Sigmoid colon (tissue), 7 donors: ENCODE data around the gene RNASEL. TPM values are rescaled to one million over a fixed set of nuclear protein-coding genes. Genes with fewer than 3 reads are reported as not detected.

Experiments
- DNase-seq: peaks from one replicate; pipeline ENCODE4 v3.0.0-alpha.2; 2019
- H3K27ac ChIP-seq, 4 donors: fragments of 200-600 bp; sonication (generic); one replicate each; pipeline ENCODE4 v1.5.1; 2016 to 2019; ENCODE audit warnings: mild to moderate bottlenecking in 1 of 4
- H3K27me3 ChIP-seq, 3 donors: fragments of 200-600 bp; sonication (generic); one replicate each; pipeline ENCODE4 v1.5.1; 2019; ENCODE audit warnings: mild to moderate bottlenecking in 1 of 3
- H3K36me3 ChIP-seq, 4 donors: fragments of 200-600 bp; sonication (generic); one replicate each; pipeline ENCODE4 v1.5.1; 2016 to 2019
- H3K4me1 ChIP-seq, 4 donors: fragments of 200-600 bp; sonication (generic); one replicate each; pipeline ENCODE4 v1.5.1; 2017 to 2019
- H3K4me3 ChIP-seq, 4 donors: fragments of 200-600 bp; sonication (generic); one replicate each; pipeline ENCODE4 v1.5.1; 2017 to 2019; ENCODE audit warnings: mild to moderate bottlenecking in 2 of 4, moderate library complexity in 1 of 4
- H3K9me3 ChIP-seq, 4 donors: fragments of 200-600 bp in 3 of 4; sonication (generic) in 3 of 4; one replicate each; pipeline versions ENCODE4 v1.5.1 to v1.6.1; 2013 to 2019
- CTCF ChIP-seq, 4 experiments: fragments of 450-650 bp in 3 of 4; fragments of 200-600 bp in 1 of 4; IDR thresholded peaks; one replicate each; pipeline ENCODE4 v1.5.1; 2016 to 2019; ENCODE audit warnings: antibody characterized with exemption in 4 of 4, mild to moderate bottlenecking in 3 of 4, moderate library complexity in 2 of 4
- EP300 ChIP-seq, 4 donors: sonication (generic); formaldehyde crosslinking; IDR thresholded peaks; one replicate each; pipeline ENCODE4 v1.6.1; 2017; ENCODE audit warnings: antibody characterized with exemption in 4 of 4
- POLR2A ChIP-seq, 2 donors: fragments of 450-650 bp; IDR thresholded peaks; one replicate each; pipeline ENCODE4 v1.6.1; 2016; ENCODE audit warnings: antibody characterized with exemption in 2 of 2, mild to moderate bottlenecking in 2 of 2, moderate library complexity in 2 of 2
- POLR2AphosphoS5 ChIP-seq, 4 donors: sonication (generic); formaldehyde crosslinking; IDR thresholded peaks; one replicate each; pipeline ENCODE4 v1.6.1; 2017; ENCODE audit warnings: antibody characterized with exemption in 4 of 4
- WGBS, 2 donors: extraction: QIAGEN DNeasy Blood & Tissue Kit; methylation state at CpG; one replicate each; pipeline ENCODE4 v1.1.7; 2013; 5-methylcytosine and 5-hydroxymethylcytosine counted together
- intact Hi-C: fragments of 100-400 bp; cut with DNase I; formaldehyde crosslinking; loops from one replicate; pipeline ENCODE4 v1.15.1; 2023
- polyA plus RNA-seq, 3 donors: library from polyadenylated mRNA; stranded (reverse); fragments of 200-250 nt; gene quantifications; one replicate each; pipeline ENCODE4 v1.2.3, GENCODE V29; 2013
- total RNA-seq, 4 donors: library from RNA; depleted of rRNA; stranded (reverse); fragments of >200 nt; gene quantifications; one replicate each; pipeline ENCODE4 v1.1.0, GENCODE V29; 2016
- donor health status: healthy with polysubstance abuse.
- donor health status: Bipolar disorder and iron deficiency.
- donor health status: healthy.

Gene RNASEL
- total and polyA plus RNA-seq, 7 donors, result 6.0 to 10.0 (median 7.4) TPM

- TF ChIP-seq POLR2A (IDR thresholded peaks at IDR 0.05), result no peak
- no peak for TF ChIP-seq EP300 (IDR thresholded peaks at IDR 0.05)
- no peak for TF ChIP-seq POLR2AphosphoS5 (IDR thresholded peaks at IDR 0.05)
- Histone ChIP-seq H3K4me3 (peak overlapping the region; percentile 43 to 73 (median 68)), H3K36me3 (peaks cover 0 to 5% (median 0%) of the 10 kb centered on the region in 4 donors), H3K27ac (peak overlapping the region; percentile 87 to 92 (median 89)), H3K4me1 (peaks cover 0 to 29% (median 17%) of the 10 kb centered on the region in 4 donors), H3K9me3 (no peaks in the 10 kb centered on the region), H3K27me3 (no peaks in the 10 kb centered on the region)
- DNase-seq, result no peak
- 13 to 48% methylated on average over 4 of the region's 4 CpGs for WGBS, 2 donors
- intact Hi-C loops, result loop anchor here (10.0 kb wide), 1 partner anchor 143 kb away; no protein-coding TSS in a partner anchor
These were observed 1.2 kb downstream of the RNASEL start for GRCh38 chr1:182587666-182588499.

- no peaks in the 10 kb centered on the region for H3K9me3 ChIP-seq
- no peak overlapping the region for H3K4me3 ChIP-seq
- H3K4me1 ChIP-seq, result peaks cover 0 to 29% (median 17%) of the 10 kb centered on the region in 4 donors
- no peak overlapping the region for H3K27ac ChIP-seq
- DNase-seq, result no peak
- intact Hi-C loops, result loop anchor here (10.0 kb wide), 1 partner anchor 142 kb away; no protein-coding TSS in a partner anchor
- H3K36me3 ChIP-seq, result peaks cover 0 to 13% (median 3%) of the 10 kb centered on the region in 4 donors
- TF ChIP-seq CTCF (IDR thresholded peaks at IDR 0.05) (no peak), POLR2A (IDR thresholded peaks at IDR 0.05) (no peak), POLR2AphosphoS5 (IDR thresholded peaks at IDR 0.05) (no peak), EP300 (IDR thresholded peaks at IDR 0.05) (no peak)
- no peaks in the 10 kb centered on the region for H3K27me3 ChIP-seq
- WGBS, 2 donors, result 0% methylated on average over 1 of the region's 1 CpG
These were observed 2.0 kb downstream of the RNASEL start for GRCh38 chr1:182587093-182587492.

- Histone ChIP-seq H3K4me1 (peaks cover 0 to 29% (median 17%) of the 10 kb centered on the region in 4 donors), H3K4me3 (no peak overlapping the region), H3K27me3 (no peaks in the 10 kb centered on the region), H3K9me3 (no peaks in the 10 kb centered on the region), H3K36me3 (peaks cover 0 to 20% (median 8%) of the 10 kb centered on the region in 4 donors), H3K27ac (no peak overlapping the region)
- 94 to 95% methylated on average over 11 of the region's 11 CpGs for WGBS, 2 donors
- no peak for TF ChIP-seq CTCF (IDR thresholded peaks at IDR 0.05)
- TF ChIP-seq EP300 (IDR thresholded peaks at IDR 0.05), result no peak
- no peak for TF ChIP-seq POLR2AphosphoS5 (IDR thresholded peaks at IDR 0.05)
- TF ChIP-seq POLR2A (IDR thresholded peaks at IDR 0.05), result no peak
- intact Hi-C loops, result loop anchor here (10.0 kb wide), 1 partner anchor 142 kb away; no protein-coding TSS in a partner anchor
- no peak for DNase-seq
These were observed 2.7 kb downstream of the RNASEL start for GRCh38 chr1:182586380-182586779.

- Histone ChIP-seq H3K9me3 (no peaks in the 10 kb centered on the region), H3K4me3 (no peak overlapping the region), H3K4me1 (peaks cover 0 to 29% (median 17%) of the 10 kb centered on the region in 4 donors), H3K36me3 (peaks cover 4 to 36% (median 15%) of the 10 kb centered on the region in 4 donors), H3K27me3 (no peaks in the 10 kb centered on the region), H3K27ac (no peak overlapping the region)
- TF ChIP-seq EP300 (IDR thresholded peaks at IDR 0.05) (no peak), CTCF (IDR thresholded peaks at IDR 0.05) (no peak), POLR2AphosphoS5 (IDR thresholded peaks at IDR 0.05) (no peak), POLR2A (IDR thresholded peaks at IDR 0.05) (no peak)
- 96% methylated on average over 4 of the region's 4 CpGs for WGBS, 2 donors
- no peak for DNase-seq
- intact Hi-C loops, result loop anchor here (10.0 kb wide), 1 partner anchor 140 kb away; no protein-coding TSS in a partner anchor
These were observed 4.3 kb downstream of the RNASEL start for GRCh38 chr1:182584746-182585145.

GRCh38 chr1:182580736-182581135, 8.3 kb downstream of the RNASEL start:
- intact Hi-C loops, result loop anchor here (10.0 kb wide), 1 partner anchor 136 kb away; no protein-coding TSS in a partner anchor
- Histone ChIP-seq H3K4me3 (no peak overlapping the region), H3K4me1 (peaks cover 0 to 13% (median 8%) of the 10 kb centered on the region in 4 donors), H3K27me3 (no peaks in the 10 kb centered on the region), H3K27ac (no peak overlapping the region), H3K9me3 (no peaks in the 10 kb centered on the region), H3K36me3 (peaks cover 4 to 57% (median 20%) of the 10 kb centered on the region in 4 donors)
- 97 to 99% methylated on average over 2 of the region's 2 CpGs for WGBS, 2 donors
- no peak for DNase-seq
- TF ChIP-seq CTCF (IDR thresholded peaks at IDR 0.05), result no peak
